Lung (tissue), 12 donors: ENCODE data around the gene LDLRAD4. TPM values are rescaled to one million over a fixed set of nuclear protein-coding genes. Genes with fewer than 3 reads are reported as not detected.

Experiments
- ATAC-seq: fragments of 200-7000 bp; cut with Tn5 transposase; one replicate; pipeline ENCODE4 v1.9.1; 2020; ENCODE audit warnings: moderate number of reproducible peaks; ENCODE audit not compliant: insufficient read depth, low FRiP score
- DNase-seq, 3 donors: peaks; one replicate each; pipeline ENCODE4 v3.0.0-alpha.2; 2013 to 2017
- H3K27ac ChIP-seq, 2 donors: one replicate each; pipeline ENCODE4 v1.5.1; 2013; ENCODE audit warnings: mild to moderate bottlenecking in 2 of 2, moderate library complexity in 2 of 2, control low read depth in 1 of 2, inconsistent platforms in 1 of 2, low read depth in 1 of 2, low read length in 1 of 2
- H3K27me3 ChIP-seq, 3 donors: one replicate each; pipeline ENCODE4 v1.5.1; 2013; ENCODE audit warnings: low read length in 2 of 3; ENCODE audit not compliant: control insufficient read depth in 3 of 3, insufficient read depth in 3 of 3
- H3K36me3 ChIP-seq, 4 donors: one replicate each; pipeline ENCODE4 v1.5.1; 2013; ENCODE audit warnings: low read length in 4 of 4, mild to moderate bottlenecking in 1 of 4, moderate library complexity in 1 of 4; ENCODE audit not compliant: control insufficient read depth in 4 of 4, insufficient read depth in 4 of 4
- H3K4me1 ChIP-seq, 5 donors: one replicate each; pipeline ENCODE4 v1.5.1; 2013; ENCODE audit warnings: low read length in 5 of 5, mild to moderate bottlenecking in 2 of 5, moderate library complexity in 1 of 5; ENCODE audit not compliant: control insufficient read depth in 5 of 5, insufficient read depth in 5 of 5
- H3K4me3 ChIP-seq: one replicate; pipeline ENCODE4 v1.5.1; 2013; ENCODE audit warnings: mild to moderate bottlenecking, control low read depth, moderate library complexity
- H3K9ac ChIP-seq, 2 donors: one replicate each; pipeline ENCODE4 v1.5.1; 2013; ENCODE audit warnings: low read length in 2 of 2, control low read depth in 1 of 2; ENCODE audit not compliant: insufficient read depth in 1 of 2
- H3K9me3 ChIP-seq, 4 donors: one replicate each; pipeline ENCODE4 v1.5.1; 2013; ENCODE audit warnings: low read length in 3 of 4, mild to moderate bottlenecking in 1 of 4, moderate library complexity in 1 of 4; ENCODE audit not compliant: control insufficient read depth in 4 of 4, insufficient read depth in 3 of 4
- WGBS, 2 donors: extraction: QIAGEN DNeasy Blood & Tissue Kit; methylation state at CpG; one replicate each; pipeline ENCODE4 v1.1.7; 2013; 5-methylcytosine and 5-hydroxymethylcytosine counted together
- polyA plus RNA-seq, 2 donors: library from polyadenylated mRNA; stranded (reverse); fragments of 200-250 nt; gene quantifications; one replicate each; pipeline ENCODE4 v1.2.1, GENCODE V29; 2013
- total RNA-seq, 2 donors: library from RNA; depleted of rRNA in 1 of 2; stranded (reverse); fragments of >200 nt in 1 of 2; gene quantifications; one replicate each; pipeline ENCODE4 v1.2.1, GENCODE V29; 2014 to 2021
- TF ChIP-seq, protein P1 (sequence below): IDR thresholded peaks from 2 replicates; pipeline ENCODE4 v1.5.1; 2012; ENCODE audit warnings: mild to moderate bottlenecking; ENCODE audit errors: control extremely low read depth, extremely low read depth
- donor health status: control.
- donor health status: control.
- donor health status: Bipolar disorder and iron deficiency.
- donor health status: healthy.
- donor health status: DM: yes; HTN: yes; CAD: no.

Gene LDLRAD4
- total and polyA plus RNA-seq, 4 donors, result 3.2 to 62.4 (median 19.9) TPM

GRCh38 chr18:13505780-13506345 lies 287.3 kb downstream of the LDLRAD4 start:
- peaks cover 0 to 14% (median 6%) of the 10 kb centered on the region in 5 donors for H3K4me1 ChIP-seq
- peaks cover 0 to 3% (median 2%) of the 10 kb centered on the region in 4 donors for H3K9me3 ChIP-seq
- H3K9ac ChIP-seq, result no peak overlapping the region
- H3K27me3 ChIP-seq, result no peaks in the 10 kb centered on the region
- TF ChIP-seq, protein P1, sequence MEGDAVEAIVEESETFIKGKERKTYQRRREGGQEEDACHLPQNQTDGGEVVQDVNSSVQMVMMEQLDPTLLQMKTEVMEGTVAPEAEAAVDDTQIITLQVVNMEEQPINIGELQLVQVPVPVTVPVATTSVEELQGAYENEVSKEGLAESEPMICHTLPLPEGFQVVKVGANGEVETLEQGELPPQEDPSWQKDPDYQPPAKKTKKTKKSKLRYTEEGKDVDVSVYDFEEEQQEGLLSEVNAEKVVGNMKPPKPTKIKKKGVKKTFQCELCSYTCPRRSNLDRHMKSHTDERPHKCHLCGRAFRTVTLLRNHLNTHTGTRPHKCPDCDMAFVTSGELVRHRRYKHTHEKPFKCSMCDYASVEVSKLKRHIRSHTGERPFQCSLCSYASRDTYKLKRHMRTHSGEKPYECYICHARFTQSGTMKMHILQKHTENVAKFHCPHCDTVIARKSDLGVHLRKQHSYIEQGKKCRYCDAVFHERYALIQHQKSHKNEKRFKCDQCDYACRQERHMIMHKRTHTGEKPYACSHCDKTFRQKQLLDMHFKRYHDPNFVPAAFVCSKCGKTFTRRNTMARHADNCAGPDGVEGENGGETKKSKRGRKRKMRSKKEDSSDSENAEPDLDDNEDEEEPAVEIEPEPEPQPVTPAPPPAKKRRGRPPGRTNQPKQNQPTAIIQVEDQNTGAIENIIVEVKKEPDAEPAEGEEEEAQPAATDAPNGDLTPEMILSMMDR, result no peak
- H3K36me3 ChIP-seq, result no peaks in the 10 kb centered on the region
- no peak for ATAC-seq
- no peak overlapping the region for H3K27ac ChIP-seq
- no peak overlapping the region for H3K4me3 ChIP-seq
- DNase-seq, result no peak
- WGBS, 2 donors, result 47 to 67% methylated on average over 12 of the region's 12 CpGs

GRCh38 chr18:13510594-13510993 lies 292.0 kb downstream of the LDLRAD4 start:
- 93 to 98% methylated on average over 2 of the region's 2 CpGs for WGBS, 2 donors
- Histone ChIP-seq H3K9ac (no peak overlapping the region), H3K9me3 (peaks cover 0 to 3% (median 2%) of the 10 kb centered on the region in 4 donors), H3K4me3 (no peak overlapping the region), H3K27me3 (no peaks in the 10 kb centered on the region), H3K27ac (no peak overlapping the region), H3K4me1 (peaks cover 0 to 4% (median 0%) of the 10 kb centered on the region in 5 donors), H3K36me3 (no peaks in the 10 kb centered on the region)
- ATAC-seq (no peak), DNase-seq (no peak)
- TF ChIP-seq, protein P1, result no peak

DNA sequence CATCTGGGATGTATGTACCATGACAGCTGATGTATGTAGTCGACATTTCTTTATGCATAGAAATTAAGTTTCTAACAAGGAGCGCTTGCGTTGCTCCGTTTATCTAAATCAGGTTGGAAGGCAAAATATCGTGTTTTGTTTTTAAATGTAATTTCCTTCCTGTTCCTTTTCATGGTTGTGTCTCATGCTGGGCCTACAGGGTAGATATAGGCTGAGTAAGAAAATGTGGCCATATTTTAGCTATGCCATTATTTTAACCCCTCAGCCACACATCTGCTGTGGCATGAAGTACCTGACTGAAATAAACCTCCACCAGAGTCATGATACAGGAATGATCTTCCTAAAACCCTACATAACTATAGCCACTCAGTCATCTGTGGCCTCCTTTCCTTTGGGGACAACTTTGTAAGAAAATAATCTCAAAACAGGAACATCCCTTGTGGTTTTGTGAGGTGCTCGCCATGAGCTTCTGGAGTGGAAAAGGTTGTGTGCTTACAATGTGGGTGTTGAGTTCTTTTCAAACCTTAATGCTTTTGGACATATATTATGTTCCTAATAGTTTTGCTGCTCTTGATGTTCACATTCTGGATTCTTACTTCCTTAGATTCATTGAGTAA lies 293.5 kb downstream of the LDLRAD4 start:
- H3K4me3 ChIP-seq, result no peak overlapping the region
- TF ChIP-seq, protein P1, result no peak
- H3K9ac ChIP-seq, result no peak overlapping the region
- peaks cover 0 to 2% (median under 1%) of the 10 kb centered on the region in 4 donors for H3K36me3 ChIP-seq
- WGBS, 2 donors, result 63 to 74% methylated on average over 6 of the region's 6 CpGs
- no peak for ATAC-seq
- peaks cover 0 to 4% (median 0%) of the 10 kb centered on the region in 5 donors for H3K4me1 ChIP-seq
- peaks cover 0 to 3% (median 2%) of the 10 kb centered on the region in 4 donors for H3K9me3 ChIP-seq
- H3K27me3 ChIP-seq, result no peaks in the 10 kb centered on the region
- no peak overlapping the region for H3K27ac ChIP-seq
- no peak for DNase-seq
